CD1c-positive myeloid dendritic cell (primary cell): ENCODE results near the gene RFC2.
"Not testable (repeated sequence)": the region's sequence is repeated elsewhere in the genome, so short reads cannot be mapped to it uniquely, and the experiment has no call there.

Source experiments
- DNase-seq: peaks from one replicate; pipeline ENCODE4 v3.0.0-alpha.2; 2016; ENCODE audit errors: extremely low spot score

The RFC2 gene

GRCh38 chr7:74282748-74283459 is 28.7 kb upstream of the RFC2 start:
- no peak for DNase-seq

GRCh38 chr7:74280985-74281384 is 26.8 kb upstream of the RFC2 start:
- DNase-seq, result no peak

GRCh38 chr7:74277636-74278035 is 23.4 kb upstream of the RFC2 start:
- DNase-seq, result no peak

- no peak for DNase-seq
These were observed 21.2 kb upstream of the RFC2 start for GRCh38 chr7:74275401-74275881.

GRCh38 chr7:74272305-74273038 is 18.3 kb upstream of the RFC2 start:
- peak; percentile 94 for DNase-seq

GRCh38 chr7:74271742-74272141 is 17.5 kb upstream of the RFC2 start:
- DNase-seq, result peak; percentile 26

GRCh38 chr7:74269757-74270277 is 15.6 kb upstream of the RFC2 start:
- peak; percentile 35 for DNase-seq

- no peak for DNase-seq
These were observed 13.8 kb upstream of the RFC2 start for GRCh38 chr7:74267756-74268565.

GRCh38 chr7:74266191-74266963 is 12.2 kb upstream of the RFC2 start:
- DNase-seq, result no peak

GRCh38 chr7:74263399-74264120 is 9.4 kb upstream of the RFC2 start:
- DNase-seq, result no peak

- no peak for DNase-seq
These were observed 8.6 kb upstream of the RFC2 start for GRCh38 chr7:74262639-74263398.

- no peak for DNase-seq
These were observed 4.4 kb upstream of the RFC2 start for GRCh38 chr7:74258639-74259038.

- DNase-seq, result peak; percentile 18
These were observed 2.6 kb upstream of the RFC2 start for GRCh38 chr7:74256491-74257408.

GRCh38 chr7:74255461-74255860 is 1.3 kb upstream of the RFC2 start:
- DNase-seq, result not testable (repeated sequence)

- no peak for DNase-seq
These were observed 720 bp upstream of the RFC2 start for GRCh38 chr7:74254858-74255379.

- no peak for DNase-seq
These were observed 417 bp downstream of the RFC2 start for GRCh38 chr7:74253835-74254128.

- DNase-seq, result no peak
These were observed 868 bp downstream of the RFC2 start for GRCh38 chr7:74253331-74253730.

- DNase-seq, result no peak
These were observed 1.3 kb downstream of the RFC2 start for GRCh38 chr7:74252893-74253292.

GRCh38 chr7:74249058-74249457 is 5.1 kb downstream of the RFC2 start:
- not testable (repeated sequence) for DNase-seq
